KG1 (cell line): ENCODE measurements around the gene CLIC3.

ENCODE experiments used
- DNase-seq: peaks from one replicate; lab custom pipeline; 2025; lab: John Stamatoyannopoulos, UW

CLIC3 gene

DNA sequence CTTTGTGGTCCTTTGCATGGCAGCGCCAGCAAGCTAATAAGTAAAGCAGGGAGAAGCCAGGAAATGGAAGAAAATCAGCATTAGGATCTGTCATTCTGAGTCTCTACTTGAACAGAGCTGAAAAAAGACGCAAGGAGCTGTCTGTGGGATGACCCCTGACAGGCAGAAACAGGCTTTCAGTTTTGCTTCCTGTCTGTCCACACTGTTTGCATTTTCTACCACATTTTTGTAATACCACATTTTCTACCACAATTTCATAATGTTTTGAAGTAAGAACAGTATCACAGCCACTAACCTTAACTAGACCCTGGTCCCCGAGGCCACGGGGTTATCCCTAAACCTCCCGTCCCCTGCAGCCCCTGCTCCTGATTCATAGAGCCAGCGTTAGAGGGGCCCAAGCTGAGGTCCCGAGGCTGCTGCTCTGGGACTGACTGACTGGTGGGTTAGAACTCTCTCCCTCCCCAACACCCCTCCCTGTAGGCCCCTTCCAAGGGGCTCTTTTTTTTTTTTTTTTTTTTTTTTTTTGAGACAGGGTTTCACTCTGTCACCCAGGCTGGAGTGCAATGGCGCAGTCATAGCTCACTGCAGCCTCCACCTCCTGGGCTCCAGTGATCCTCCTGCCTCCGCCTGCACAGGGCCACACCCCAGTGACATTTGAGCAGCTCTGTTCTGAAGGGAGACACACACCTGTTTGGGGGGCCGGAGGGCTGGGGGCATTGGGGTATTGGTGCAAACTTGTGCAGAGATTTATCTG, 4.0 kb upstream of the CLIC3 start:
- DNase-seq, result peak; percentile 36

- DNase-seq, result no peak
Measured at GRCh38 chr9:136997830-136998234, 1.5 kb upstream of the CLIC3 start.

- no peak for DNase-seq
Measured at GRCh38 chr9:136997371-136997770, 1.0 kb upstream of the CLIC3 start.

DNA sequence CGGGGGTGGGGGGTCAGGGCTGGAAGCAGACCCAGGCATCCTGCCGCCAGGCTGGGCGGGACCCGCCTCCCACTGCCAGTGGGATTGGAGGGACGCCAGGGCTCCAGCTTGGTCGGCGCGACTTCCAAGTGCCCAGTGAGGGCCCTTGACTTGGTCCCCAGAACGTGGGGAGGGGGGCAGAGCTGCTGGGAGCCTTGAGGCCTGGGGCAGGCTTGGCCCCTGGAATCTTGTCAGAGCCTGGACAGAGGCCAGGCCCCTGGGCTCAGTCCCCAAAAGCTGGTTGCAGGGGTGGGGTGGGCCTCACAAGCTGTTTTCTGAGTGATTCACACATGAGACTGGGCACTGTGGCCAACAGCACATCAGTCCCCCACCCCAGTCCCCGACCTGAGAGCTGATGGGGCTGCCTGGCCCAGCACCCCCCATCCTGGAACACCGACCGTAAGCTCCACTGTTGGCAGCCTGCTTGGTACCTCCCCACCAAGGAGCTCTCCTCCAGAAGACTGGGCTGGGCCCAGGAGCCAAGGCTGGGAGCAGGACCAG, 526 bp downstream of the CLIC3 start:
- DNase-seq, result no peak

DNA sequence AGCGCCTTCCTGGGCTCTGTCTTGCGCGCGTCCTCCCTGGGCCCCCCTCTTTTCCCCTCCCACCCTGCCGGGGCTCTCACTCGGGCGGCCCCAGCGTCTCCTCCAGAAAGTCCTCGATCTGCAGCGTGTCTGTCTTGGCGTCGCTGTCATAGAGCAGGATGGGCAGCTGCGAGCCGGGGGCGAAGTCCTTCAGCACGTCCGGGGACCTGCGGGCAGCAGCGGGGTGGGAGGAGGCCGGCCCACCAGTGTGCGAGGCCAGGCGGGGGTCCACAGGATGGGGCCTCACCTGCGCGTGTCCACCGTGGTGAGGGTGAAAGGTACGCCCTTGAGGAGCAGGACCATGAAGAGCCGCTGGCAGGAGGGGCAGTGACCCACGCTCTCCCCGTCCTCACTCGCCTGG, 1.0 kb downstream of the CLIC3 start:
- DNase-seq, result no peak

DNA sequence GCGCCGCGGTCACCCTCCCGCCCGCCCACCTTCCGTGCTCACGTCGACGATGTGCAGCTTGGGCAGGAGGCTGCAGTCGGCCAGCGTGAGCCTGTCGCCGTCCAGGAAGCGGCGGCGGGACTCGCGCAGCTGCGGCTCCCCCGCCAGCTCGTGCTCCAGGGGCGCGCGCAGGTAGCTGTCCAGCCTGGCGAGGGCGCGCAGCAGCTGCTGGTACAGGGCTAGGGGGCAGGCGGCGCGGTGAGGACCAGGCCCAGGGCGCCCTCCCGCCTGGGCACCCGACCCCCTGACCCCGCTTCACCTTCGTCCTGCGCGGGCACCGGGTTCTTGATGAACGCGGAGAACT, 1.5 kb downstream of the CLIC3 start:
- DNase-seq, result no peak

DNA sequence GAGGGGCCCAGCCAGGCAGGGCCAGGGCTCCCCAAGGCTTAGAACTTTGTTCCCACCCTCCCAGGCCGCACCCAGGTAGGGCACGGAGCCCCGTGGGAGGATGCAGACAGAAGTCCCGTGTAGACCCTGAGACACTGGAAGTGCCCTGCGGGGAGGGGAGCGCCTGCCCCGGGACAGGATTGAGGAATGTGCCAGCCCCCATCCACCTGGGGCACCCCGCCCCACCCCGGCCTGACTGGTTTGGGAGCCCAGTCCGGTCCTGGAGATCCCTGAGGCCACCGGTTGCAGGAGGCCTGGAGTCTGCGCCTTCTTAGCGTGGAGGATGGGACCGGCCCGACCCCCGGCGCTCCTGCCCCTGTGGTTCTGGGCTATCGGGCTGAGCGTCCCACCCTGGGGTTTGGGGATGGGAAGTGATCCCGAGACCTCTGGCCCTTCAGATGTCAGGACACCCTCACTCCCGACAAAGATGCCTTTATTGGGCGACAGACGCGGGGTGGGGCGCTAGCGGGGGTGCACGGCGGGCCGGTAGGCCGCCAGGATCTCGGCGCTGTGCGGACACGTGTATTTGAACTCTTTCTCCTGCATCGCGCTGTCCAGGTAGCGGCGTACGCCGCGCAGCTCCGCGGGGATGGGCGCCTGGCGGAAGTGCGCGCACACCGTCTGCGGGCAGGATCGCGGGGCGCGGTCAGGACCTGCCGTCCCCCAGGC, 2.0 kb downstream of the CLIC3 start:
- no peak for DNase-seq

- no peak for DNase-seq
Measured at GRCh38 chr9:136992819-136993369, 3.5 kb downstream of the CLIC3 start.

DNA sequence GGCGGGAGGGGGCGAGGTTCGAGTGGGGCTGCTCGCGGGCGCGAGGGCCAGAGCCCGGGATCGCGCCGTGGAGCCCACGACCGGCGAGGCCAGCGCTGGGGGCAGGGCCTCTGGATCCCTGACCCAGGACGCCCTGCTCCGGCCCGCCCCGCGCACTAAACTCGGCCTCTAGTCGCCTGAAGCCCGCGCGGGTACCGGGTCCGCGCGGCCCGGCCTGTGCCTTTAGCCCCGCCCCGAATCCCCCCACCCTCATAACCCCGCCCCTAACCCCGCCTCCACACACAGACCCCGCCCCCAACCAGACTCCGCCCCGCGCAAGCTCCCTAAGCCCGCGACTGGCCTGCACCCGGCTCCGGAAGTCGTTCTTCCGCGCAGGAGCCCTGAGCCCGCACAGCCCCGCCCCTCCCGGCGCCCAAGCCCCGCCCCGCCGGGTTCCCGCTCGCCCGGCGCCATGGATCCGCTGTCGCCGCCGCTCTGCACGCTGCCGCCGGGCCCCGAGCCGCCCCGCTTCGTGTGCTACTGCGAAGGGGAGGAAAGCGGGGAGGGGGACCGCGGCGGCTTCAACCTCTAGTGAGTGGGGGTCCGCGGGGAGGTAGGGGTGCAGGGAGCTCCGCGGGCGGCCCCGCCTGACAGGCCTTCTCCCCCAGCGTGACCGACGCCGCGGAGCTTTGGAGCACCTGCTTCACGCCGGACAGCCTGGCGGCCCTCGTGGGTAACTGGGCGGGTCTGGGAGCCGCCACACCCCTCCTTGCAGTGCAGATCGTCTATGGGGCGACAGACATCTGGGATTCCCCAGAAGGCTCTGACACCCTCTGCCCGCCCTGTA, 4.2 kb downstream of the CLIC3 start, which contains the start of gene PAXX:
Gene PAXX, plus strand, starts transcription at position 430 of the 826 bp plus-strand sequence. Its CDS starts 22 bp downstream, at position 452.
- peak; percentile 81 for DNase-seq

- no peak for DNase-seq
Measured at GRCh38 chr9:136990242-136990911, 6.0 kb downstream of the CLIC3 start.

DNA sequence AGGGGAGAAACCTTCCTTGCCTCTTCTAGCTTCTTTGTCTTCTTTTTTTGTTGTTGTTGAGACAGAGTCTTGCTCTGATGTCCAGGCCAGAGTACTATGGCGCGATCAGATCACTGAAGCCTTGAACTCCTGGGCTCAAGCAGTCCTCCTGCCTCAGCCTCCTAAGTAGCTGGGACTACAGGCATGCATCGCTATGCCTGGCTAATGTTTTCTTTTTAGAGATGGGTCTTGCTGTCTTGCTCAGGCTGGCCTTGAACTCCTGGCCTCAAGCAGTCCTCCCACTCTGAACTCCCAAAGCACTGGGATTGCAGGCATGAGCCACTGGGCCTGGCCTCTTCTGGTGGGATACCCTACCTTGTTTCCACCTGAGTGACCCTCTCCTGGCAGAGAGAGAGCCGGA, 7.5 kb downstream of the CLIC3 start:
- no peak for DNase-seq

DNA sequence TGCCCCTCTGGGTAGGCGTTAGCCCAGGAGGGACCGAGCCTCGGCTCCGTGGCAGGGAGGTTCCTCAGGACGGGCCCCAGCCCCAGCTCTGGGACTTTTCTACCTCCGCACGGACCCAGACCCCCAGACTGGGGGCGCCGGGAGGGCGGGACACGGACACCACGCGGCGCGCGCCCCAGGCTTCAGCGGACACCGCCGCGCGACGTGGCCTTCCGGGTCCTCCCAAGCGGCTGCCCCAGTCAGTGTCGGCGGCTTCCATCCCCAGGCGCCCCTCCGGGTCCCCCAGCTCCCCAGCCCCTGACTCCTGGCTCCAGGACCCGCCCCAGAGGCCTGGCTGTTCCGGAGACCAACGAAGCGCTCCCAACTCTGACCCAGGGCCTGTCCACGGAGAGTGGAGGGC, 10.5 kb downstream of the CLIC3 start:
- no peak for DNase-seq

- DNase-seq, result no peak
Measured at GRCh38 chr9:136985027-136985602, 11.3 kb downstream of the CLIC3 start.

DNA sequence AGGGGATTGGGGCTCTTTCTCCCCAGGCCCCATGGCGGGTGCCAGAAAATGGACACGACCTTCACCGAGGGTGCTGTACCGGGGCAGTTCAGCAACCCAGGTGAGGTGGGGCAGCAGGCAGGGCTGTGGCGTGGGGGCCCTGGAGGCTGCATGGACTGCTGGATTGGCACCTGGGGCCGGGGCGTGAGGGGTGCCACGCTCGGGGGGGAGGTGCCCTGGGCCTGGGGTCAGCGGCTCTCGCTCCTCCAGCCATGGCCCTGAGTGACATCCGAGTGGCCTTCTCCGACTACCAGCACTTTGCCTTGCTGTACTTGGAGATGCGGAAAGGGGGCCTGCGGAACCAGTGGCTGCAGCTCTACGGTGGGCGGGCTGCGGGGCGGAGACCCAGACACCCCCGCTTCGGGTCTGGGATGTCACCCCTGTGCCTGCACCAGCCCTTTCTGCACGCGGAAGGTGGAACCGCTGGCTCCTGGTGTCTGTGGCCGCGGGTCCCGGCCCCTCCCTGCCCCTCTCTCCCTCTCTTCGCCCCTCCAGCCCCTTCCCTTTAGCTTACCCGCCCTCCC, 11.8 kb downstream of the CLIC3 start:
- DNase-seq, result no peak

DNA sequence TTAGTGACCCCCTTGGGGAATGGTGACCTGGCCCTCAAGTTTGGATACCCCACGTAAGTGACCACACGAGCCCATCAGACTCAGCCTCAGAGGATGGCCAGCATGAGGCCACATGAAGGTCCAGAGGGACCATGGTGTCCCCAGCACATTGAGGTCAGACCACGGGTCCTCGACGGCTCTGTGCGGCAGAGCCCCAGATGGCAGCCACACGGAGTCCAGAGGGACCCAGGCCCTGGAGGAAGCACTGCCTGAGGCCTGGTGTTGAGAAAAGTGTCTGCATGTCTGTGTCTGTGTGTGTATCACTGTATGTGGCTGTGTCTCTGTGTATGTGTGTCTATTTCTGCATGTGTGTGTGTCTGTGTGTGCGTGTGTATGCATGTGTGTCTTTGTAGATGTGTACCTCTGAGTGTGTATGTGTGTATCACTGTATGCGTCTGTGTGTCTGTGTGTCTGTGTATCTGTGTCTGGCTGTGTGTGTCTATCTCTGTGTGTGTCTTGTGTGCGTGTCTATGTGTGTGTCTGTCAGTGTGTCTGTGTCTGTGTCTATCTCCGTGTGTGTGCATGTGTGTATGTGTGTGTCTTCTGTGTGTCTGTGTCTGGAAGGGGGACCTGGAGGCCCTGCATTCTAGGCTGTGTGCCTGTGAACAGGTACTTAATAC, 12.6 kb downstream of the CLIC3 start:
- DNase-seq, result no peak

DNA sequence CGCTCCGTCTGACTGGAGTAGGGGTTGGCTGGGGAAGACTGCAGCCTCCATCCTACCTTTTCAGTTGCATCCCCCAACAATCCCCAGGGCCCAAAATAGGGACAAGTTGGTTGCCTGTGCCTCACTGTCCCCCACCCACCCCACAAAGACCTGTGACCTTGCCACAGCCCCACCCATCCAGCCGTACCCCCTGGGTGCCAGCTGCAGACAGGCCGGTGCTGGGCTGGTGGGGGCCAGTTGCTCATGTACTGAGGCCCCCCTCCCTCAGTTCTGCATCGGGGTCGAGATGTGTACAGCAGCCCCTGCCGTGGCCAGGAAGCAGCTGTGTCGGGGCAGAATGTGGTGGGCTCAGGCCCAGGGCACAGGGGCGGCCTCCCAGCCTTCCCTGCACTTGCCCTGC, 13.2 kb downstream of the CLIC3 start:
- no peak for DNase-seq

DNA sequence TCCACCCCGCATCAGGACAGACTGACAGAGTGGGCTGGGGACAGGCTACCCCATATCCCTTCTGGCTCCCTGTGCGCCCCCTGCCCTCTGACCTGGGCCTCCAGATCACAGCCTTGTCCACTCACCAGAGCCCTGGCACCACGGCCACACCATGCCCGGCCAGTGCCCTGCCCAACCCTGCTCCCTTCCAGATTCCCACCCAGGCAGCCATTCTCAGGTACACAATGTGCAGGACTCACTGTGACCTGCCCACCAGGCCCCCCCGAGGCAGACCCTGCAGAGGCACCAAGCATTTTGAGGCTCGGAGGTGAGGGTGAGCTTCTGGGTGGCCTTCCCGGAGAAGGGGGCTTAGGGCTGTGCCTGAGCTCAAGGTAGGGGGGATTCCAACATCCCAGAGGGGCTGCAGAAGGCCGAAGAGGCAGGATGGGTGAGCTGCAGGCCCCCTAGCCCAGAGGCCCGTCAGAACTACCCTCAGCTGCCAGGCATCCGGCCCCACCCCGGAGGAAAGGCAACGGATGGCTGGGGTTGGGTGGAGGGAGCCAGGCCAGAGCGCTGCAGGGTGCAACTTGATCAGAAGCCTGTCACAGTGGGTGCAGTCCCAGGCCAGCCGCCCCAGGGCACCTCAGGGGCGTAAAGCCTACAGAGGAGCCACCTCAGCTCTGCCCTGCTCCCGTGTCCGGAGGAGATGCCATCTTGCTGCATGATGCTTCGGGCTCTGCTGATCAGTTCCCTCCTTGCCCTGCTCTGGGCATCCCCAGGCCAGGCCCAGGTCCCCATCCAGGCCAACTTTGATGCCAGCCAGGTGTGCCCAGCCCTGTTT, 13.9 kb downstream of the CLIC3 start, which contains the start of gene LCNL1:
Gene LCNL1, plus strand, starts transcription at position 762 of the 820 bp plus-strand sequence. CDS start 594 bp downstream, outside the sequence.
- DNase-seq, result no peak

DNA sequence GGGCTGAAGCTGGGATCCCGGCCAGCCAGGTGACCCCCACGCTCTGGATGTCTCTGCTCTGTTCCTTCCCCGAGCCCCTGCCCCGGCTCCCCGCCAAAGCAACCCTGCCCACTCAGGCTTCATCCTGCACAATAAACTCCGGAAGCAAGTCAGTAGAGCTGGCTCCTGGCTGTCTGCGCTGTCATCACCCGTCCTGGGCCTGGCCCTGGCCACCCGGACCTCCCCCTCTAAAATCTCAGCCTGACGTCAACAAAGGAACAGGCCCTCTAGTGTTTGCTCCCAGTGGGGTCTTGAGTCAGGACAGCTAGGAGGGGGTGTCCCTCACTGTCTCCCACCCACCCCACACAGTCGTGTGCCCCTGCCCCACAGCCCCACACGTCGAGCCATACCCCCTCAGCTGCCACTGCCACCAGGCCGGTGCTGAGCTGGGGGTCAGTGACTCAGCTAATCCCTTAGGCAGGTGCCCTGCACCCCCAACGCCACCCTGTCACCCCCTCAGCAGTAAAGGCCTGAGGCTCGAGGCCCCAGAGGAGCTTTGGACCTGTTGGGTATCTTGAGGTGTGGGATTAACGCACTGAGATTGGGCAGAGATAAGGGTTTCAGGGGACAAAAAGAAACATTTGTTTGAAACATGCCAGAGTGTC, 14.7 kb downstream of the CLIC3 start:
- no peak for DNase-seq
